ENCODE measurements around the gene TRPC4AP.

The TRPC4AP gene

DNA sequence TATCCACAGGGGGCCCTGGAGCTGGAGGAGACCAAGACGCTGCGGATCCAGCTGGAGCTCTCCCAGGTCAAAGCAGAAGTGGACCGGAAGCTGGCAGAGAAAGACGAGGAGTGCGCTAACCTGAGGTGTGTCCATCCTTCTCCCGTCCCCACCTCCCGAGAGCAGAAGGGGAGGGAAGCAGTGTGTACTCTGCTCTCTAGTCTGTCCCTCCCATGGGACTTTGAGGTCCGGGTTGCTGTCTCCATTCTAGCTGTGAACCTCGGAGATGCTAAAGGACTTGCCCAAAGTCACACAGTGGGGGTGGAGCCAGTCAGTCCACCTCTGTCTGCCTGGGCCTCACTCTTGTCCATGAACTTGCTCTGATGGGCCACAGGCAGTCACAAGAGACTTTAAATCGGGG is 92.8 kb downstream of the TRPC4AP start:
- no peak for DNase-seq

DNA sequence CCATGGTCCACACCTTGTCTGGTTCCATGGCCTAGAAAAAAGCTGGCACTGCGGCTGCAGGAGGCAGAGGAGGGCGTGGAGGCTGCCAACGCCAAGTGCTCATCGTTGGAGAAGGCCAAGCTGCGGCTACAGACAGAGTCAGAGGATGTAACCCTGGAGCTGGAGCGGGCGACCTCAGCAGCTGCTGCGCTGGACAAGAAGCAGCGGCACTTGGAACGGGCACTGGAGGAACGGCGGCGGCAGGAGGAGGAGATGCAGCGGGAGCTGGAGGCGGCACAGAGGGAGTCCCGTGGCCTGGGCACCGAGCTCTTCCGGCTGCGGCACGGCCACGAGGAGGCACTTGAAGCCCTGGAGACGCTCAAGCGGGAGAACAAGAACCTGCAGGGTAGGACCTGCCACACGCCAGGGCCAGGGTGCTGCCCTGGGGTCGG is 93.6 kb downstream of the TRPC4AP start:
- no peak for DNase-seq

DNA sequence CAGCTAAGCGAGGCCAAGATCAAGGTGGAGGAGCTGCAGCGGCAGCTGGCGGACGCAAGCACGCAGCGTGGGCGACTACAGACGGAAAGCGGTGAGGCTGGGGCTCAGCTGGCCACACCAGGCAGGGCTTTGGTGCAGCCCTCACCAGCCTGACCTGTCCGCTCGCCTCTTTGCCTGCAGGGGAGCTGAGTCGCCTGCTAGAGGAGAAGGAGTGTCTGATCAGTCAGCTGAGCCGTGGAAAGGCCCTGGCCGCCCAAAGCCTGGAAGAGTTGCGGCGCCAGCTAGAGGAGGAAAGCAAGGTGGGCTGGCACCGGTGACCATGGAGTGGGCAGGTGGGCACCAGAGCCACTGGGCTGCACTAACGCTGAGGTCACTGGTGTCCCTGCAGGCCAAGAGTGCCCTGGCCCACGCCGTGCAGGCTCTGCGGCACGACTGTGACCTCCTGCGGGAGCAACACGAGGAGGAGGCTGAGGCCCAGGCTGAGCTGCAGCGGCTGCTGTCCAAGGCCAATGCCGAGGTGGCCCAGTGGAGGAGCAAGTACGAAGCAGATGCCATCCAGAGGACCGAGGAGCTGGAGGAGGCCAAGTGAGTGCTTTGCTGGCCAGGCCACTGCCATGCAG is 94.2 kb downstream of the TRPC4AP start:
- no peak for DNase-seq

DNA sequence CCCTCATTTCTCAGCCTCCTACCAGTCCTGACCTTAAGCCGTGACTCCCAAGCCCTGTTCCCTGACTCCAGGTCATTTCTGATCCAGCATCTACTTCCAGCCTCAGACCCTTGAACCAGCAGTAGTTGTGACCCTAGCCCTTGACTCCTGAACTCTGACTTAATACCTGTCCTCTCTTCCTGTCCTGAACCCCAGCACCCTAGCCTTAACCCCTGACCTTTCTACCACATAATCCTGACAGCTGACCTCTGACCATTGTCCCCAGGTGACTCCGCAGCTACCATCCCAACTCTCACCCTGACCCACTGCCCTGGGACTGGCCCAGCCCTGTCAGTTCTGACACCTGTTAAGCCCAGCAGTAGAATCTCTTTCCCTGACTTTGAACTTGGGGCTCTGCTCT is 94.8 kb downstream of the TRPC4AP start:
- no peak for DNase-seq

GRCh38 chr20:34997131-34997561 is 95.5 kb downstream of the TRPC4AP start:
- DNase-seq: peak; percentile 44

DNA sequence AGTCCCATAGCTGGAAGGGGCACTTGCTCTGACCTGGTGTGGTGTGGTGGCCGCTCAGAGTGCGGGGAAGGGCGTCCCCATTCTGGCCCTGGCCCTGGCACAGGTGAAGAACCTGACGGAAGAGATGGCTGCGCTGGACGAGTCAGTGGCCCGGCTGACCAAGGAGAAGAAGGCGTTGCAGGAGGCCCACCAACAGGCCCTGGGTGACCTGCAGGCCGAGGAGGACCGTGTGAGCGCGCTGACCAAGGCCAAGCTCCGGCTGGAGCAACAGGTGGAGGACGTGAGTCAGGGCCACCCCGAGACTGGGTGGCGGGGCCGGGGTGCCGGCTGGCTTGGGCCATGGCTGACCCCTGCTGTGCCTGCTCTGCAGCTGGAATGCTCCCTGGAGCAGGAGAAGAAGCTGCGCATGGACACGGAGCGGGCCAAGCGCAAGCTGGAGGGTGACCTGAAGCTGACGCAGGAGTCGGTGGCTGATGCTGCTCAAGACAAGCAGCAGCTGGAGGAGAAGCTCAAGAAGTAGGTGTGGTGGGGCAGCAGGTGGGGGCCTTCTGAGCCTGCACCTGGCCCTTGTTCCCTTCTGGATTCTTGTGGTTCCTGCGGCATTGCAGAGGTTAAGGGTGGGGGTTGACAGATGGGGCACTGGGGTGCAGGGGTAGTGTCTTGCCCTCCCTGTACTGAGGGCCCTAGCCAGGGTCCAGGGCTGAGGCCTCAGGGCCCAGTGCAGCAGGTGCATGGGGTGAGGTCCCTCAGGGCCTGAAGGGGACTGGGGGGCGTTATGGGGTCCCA is 96.2 kb downstream of the TRPC4AP start:
- DNase-seq: no peak

GRCh38 chr20:34995696-34996095 is 96.9 kb downstream of the TRPC4AP start:
- DNase-seq: no peak

DNA sequence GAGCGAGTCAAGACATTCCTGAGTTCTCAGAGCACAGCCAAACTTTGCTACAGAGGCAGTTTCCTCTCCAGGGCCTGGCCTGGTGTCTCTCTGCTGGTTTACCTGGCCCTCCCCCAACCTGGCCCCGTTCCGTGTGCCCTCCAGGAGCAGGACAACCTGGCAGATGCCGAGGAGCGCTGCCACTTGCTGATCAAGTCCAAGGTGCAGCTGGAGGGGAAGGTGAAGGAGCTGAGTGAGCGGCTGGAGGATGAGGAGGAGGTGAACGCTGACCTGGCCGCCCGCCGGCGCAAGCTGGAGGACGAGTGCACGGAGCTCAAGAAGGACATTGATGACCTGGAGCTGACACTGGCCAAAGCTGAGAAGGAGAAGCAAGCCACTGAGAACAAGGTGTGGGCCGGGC is 97.4 kb downstream of the TRPC4AP start:
- no peak for DNase-seq

DNA sequence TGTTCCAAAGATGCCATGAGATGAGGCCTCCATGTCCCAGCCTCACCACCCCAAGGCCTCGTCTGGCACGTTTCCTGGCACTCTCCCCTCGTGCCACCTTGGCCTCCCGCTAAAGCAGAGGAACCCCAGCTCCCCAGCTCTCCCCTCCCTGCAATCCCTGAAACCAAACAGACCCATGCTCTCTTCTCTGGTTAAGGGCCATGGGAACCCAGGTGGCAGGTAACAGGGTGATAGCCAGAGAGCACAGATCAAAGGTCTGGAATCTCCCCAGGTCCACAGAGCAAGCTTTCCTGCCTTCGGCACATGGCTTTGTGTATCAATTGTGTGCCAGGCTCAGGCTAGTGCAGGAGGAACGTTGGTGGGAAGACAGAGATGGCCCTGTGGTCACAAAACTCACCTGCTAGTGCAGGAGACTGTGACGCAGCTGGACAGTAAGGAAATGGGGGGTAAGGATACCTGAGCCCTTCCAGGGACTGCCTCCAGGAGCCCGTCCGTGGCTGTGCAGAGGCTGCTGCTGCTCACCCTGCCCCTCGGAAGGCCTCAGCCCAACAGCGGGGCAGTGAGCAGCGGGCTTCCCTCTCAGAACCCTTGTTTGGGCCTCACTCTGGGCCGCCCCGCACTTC is 98.0 kb downstream of the TRPC4AP start:
- no peak for DNase-seq

DNA sequence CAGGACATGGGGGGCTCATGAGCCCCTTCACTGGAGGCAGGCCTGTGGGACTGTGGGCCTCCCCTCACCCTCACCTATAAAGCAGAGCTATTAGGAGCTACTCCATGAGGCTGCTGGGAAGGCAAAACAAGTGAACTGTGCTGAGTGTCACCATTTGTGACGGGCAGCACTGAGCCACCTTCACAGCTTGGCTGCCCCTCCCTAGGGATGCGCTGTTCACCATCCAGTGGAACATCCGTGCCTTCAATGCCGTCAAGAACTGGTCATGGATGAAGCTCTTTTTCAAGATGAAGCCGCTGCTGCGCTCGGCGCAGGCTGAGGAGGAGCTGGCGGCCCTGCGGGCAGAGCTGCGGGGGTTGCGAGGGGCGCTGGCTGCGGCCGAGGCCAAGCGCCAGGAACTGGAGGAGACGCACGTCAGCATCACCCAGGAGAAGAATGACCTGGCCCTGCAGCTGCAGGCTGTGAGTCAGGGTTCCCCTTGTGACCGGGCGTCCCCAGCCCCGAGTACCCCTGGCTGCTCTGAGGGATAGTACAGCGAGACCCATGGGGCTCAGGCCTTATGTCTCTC is 98.6 kb downstream of the TRPC4AP start:
- no peak for DNase-seq

DNA sequence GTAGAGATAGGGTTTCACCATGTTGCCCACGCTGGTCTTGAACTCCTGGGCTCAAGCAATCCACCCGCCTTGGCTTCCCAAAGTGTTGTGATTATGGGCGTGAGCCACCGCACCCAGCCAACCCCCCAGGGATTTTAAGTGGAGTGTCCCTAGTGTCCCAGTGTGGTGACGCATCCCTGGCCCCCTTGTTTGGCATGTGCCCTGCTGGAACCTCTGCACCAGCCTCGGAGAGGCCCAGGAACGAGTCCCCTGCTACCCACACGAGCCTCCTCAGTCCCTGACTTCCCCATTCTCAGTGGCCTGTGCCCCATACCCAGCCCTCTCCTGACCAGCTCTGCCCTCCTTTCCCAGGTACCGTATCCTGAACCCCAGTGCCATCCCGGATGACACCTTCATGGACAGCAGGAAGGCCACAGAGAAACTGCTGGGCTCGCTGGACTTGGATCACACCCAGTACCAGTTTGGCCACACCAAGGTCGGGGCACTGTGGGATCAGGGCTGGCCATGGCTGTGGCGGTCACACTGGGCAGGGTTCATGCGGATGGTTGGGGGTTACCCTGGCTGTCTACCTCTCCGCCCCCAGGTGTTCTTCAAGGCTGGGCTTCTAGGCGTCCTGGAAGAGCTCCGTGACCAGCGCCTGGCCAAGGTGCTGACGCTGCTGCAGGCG is 99.7 kb downstream of the TRPC4AP start:
- DNase-seq: no peak

DNA sequence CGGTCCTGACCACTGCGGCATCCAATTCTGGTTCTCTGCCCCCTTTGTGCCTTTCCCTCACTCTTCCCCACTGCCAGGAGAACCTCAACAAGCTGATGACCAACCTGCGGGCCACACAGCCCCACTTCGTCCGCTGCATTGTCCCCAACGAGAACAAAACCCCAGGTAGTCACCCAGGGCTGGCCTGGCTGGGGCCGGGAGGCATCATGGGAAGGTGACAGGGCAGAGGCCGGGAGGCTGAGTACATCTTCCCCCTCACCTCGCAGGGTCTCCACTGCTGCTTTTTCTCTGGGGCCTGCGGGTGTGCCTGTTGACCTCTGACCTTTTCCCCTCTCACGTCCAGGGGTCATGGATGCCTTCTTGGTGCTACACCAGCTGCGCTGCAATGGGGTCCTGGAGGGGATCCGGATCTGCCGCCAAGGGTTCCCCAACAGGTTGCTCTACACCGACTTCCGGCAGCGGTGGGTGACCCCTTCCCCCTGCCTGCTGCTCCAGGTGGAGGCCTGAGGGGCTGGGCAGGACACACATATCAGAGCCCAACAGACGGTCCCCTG is 101.9 kb downstream of the TRPC4AP start:
- DNase-seq: no peak

DNA sequence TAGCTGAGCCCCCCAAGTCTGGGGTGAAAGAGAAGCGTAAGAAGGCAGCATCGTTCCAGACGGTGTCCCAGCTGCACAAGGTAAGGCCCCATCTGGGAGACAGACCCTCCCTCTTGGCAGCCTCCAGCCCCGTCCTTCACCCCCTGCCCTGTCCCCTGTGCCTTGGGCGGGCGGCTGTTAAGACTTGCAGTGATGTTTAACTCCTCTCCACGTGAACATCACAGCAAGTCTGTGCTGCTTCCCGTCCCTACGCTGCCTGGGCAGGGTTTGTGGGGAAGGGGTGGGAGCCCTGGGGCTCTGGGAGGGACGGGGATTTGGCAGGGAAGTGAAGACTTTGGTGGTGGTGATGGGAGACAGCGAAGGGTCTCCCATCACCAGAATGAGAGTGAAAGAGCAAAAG is 102.4 kb downstream of the TRPC4AP start:
- DNase-seq: no peak

GRCh38 chr20:34989670-34990069 is 102.9 kb downstream of the TRPC4AP start:
- no peak for DNase-seq

DNA sequence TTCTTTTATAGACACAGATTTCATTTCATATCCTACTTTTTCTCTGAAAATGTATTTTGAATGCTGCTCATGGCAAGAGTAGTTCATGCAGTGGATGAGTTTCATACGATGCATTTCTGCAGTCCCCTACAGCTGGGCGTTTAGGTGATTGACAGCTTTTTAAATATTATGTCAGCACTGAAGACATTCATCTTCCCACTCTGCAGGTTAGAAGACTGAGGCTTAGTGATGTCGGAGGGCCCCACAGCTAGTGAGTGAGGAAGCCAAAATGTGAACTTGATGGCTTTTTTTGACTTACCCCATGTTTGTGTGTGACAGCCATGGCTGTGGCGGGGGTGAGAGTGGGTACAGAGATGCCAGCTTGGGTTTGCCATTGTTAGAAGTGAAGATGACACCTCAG is 103.5 kb downstream of the TRPC4AP start:
- DNase-seq: no peak

- no peak for DNase-seq
Observed at GRCh38 chr20:34988191-34988540, 104.4 kb downstream of the TRPC4AP start.

GRCh38 chr20:34987288-34988190 is 105.1 kb downstream of the TRPC4AP start:
- no peak for DNase-seq

GRCh38 chr20:34986311-34987287 is 106.0 kb downstream of the TRPC4AP start:
- no peak for DNase-seq

DNA sequence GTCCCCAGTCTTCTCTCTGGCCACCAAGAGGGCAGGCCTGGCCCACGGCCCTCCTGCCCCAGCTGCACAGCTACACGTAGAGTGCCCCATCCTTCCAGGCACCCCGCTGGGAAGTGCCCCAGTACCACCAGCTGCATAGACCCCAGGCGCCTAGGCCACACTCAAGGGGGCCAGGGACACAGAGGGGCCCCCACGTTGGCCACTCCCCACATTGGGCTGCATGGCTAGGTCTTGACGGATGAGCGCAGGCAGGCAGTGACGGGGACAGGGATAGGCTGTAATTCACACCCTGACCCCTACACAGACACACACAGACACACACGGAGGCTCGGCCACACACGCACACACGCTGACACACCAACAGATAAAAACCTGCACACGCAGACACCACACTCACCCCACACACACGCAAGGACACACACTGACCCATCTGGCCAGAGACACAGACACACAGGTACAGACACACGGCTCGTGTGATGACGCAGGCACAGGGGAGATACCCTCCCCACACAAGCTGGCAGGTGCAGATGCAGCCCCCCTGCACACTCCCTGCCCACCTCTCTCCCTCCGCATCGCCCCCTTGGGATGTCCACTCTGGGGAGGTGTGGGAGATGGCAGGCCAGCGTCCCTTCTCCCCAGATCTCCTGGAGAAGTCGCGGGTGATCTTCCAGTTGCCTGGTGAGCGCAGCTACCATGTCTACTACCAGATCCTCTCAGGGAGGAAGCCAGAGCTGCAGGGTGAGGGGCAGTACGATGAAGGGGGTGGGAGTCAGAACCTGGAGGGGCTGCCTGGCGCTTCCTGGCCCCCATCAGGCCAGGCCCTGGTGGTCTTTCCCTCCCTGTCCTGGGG is 106.9 kb downstream of the TRPC4AP start:
- no peak for DNase-seq
